ENCODE results near the gene FAM53B. TPM values are rescaled to one million over a fixed set of nuclear protein-coding genes. Genes with fewer than 3 reads are reported as not detected.

FAM53B gene
- total RNA-seq, 2 experiments from 2014 or later, result 15.1 to 18.0 TPM

- Mint-ChIP-seq H3K27ac (no peak overlapping the region), H3K4me1 (ENCODE audit: low read depth) (no peaks in the 10 kb centered on the region), H3K27me3 (no peaks in the 10 kb centered on the region), H3K36me3 (ENCODE audit: low read depth) (peaks cover 29% of the 10 kb centered on the region), H3K4me3 (no peak overlapping the region), H3K9me3 (no peaks in the 10 kb centered on the region)
- ChIA-PET CTCF (no interaction called here), POLR2A (no interaction called here)
- no peak for DNase-seq
- no peak for TF ChIP-seq CTCF (IDR thresholded peaks at IDR 0.05)
- intact Hi-C loops (cut with micrococcal nuclease), result no loop called here
- no peak for ATAC-seq
Measured at GRCh38 chr10:124768791-124769190, 24.6 kb upstream of the FAM53B start.

DNA sequence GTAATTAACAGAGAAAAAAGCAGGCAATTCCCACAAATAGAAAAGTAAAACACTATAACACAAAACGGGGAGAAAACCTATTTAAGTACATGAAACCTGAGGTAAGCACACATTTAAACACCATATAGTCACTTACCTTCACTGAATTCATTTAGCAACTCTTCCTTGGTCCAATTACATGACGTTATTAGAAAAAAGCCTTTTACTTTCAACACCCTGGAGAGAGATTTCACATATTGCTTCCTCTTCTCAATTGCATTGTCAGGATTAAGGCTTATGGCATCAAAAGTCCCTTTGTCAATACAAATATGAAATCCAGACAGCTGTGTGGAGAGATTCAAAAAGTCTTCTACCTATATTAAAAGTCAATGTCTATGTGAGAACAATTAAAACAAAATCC, 21.1 kb upstream of the FAM53B start:
- Mint-ChIP-seq H3K4me1 (ENCODE audit: low read depth) (no peaks in the 10 kb centered on the region), H3K27me3 (no peaks in the 10 kb centered on the region), H3K27ac (no peak overlapping the region), H3K9me3 (no peaks in the 10 kb centered on the region), H3K4me3 (no peak overlapping the region), H3K36me3 (ENCODE audit: low read depth) (peaks cover 20% of the 10 kb centered on the region)
- DNase-seq (no peak), ATAC-seq (no peak)
- ChIA-PET CTCF (interaction anchor here (0.8 to 1.8 kb wide), 3 partner anchors 9 to 298 kb away, joined by 3 to 7 read pairs (median 4); no protein-coding TSS in a partner anchor), POLR2A (interaction anchor here (1.0 to 1.5 kb wide), 2 partner anchors 9 to 14 kb away, joined by 3 to 4 read pairs; no protein-coding TSS in a partner anchor)
- intact Hi-C loops (cut with micrococcal nuclease), result no loop called here
- no peak for TF ChIP-seq CTCF (IDR thresholded peaks at IDR 0.05)

- Mint-ChIP-seq H3K36me3 (ENCODE audit: low read depth) (peaks cover 23% of the 10 kb centered on the region), H3K27me3 (no peaks in the 10 kb centered on the region), H3K4me1 (ENCODE audit: low read depth) (no peaks in the 10 kb centered on the region), H3K27ac (no peak overlapping the region), H3K4me3 (no peak overlapping the region), H3K9me3 (no peaks in the 10 kb centered on the region)
- ChIA-PET POLR2A (interaction anchor here (0.6 kb wide), 1 partner anchor 229 kb away, joined by 3 read pairs; no protein-coding TSS in a partner anchor), CTCF (interaction anchor here (1.0 to 1.2 kb wide), 2 partner anchors 9 to 233 kb away, joined by 3 read pairs; no protein-coding TSS in a partner anchor)
- no peak for TF ChIP-seq CTCF (IDR thresholded peaks at IDR 0.05)
- DNase-seq (no peak), ATAC-seq (no peak)
- intact Hi-C loops (cut with micrococcal nuclease), result no loop called here
Measured at GRCh38 chr10:124763267-124763666, 19.1 kb upstream of the FAM53B start.

- POLR2A ChIA-PET, result interaction anchor here (1.3 kb wide), 1 partner anchor 24 kb away, joined by 4 read pairs; no protein-coding TSS in a partner anchor
Measured at GRCh38 chr10:124762281-124762680, 18.1 kb upstream of the FAM53B start.

More at GRCh38 chr10:124762281-124762680, 18.1 kb upstream of the FAM53B start:
- no peak for TF ChIP-seq CTCF (IDR thresholded peaks at IDR 0.05)
- DNase-seq (no peak), ATAC-seq (no peak)
- CTCF ChIA-PET, result interaction anchor here (1.0 to 1.2 kb wide), 2 partner anchors 8 to 232 kb away, joined by 3 read pairs; no protein-coding TSS in a partner anchor
- Mint-ChIP-seq H3K4me1 (ENCODE audit: low read depth) (no peaks in the 10 kb centered on the region), H3K4me3 (no peak overlapping the region), H3K9me3 (no peaks in the 10 kb centered on the region), H3K27ac (no peak overlapping the region), H3K27me3 (no peaks in the 10 kb centered on the region), H3K36me3 (ENCODE audit: low read depth) (peaks cover 21% of the 10 kb centered on the region)
- intact Hi-C loops (cut with micrococcal nuclease), result no loop called here
